H1 (cell line): ENCODE data around the gene ZNF408. TPM values are rescaled to one million over a fixed set of nuclear protein-coding genes. Genes with fewer than 3 reads are reported as not detected.

Source experiments
- CTCF ChIA-PET: fragments of 300-600 bp; sonication (Branson Sonifier 250); formaldehyde crosslinking; loops from one replicate; lab custom pipeline; 2021; ENCODE audit not compliant: partially characterized antibody; lab: Charles Lee
- POLR2A ChIA-PET: fragments of 300-600 bp; sonication (Branson Sonifier 250); formaldehyde crosslinking; loops from one replicate; lab custom pipeline; 2021; ENCODE audit warnings: inconsistent platforms; ENCODE audit not compliant: partially characterized antibody; lab: Charles Lee
- DNase-seq, 2 experiments: peaks; one replicate each; pipeline versions ENCODE4 v3.0.0 to v3.0.0-alpha.2; 2010 to 2022; ENCODE audit warnings: low spot score in 2 of 2, low read depth in 1 of 2, mixed read lengths in 1 of 2
- FAIRE-seq: peaks from 2 replicates; lab custom pipeline; 2011; peaks lifted over from hg19 to GRCh38; lab: Jason Lieb, UNC
- H2AFZ ChIP-seq: 2 replicates; pipeline ENCODE4 v1.8.1; 2012; ENCODE audit warnings: low read length, inconsistent platforms
- H2AK5ac ChIP-seq: 2 replicates; pipeline ENCODE4 v1.6.1; 2013; ENCODE audit warnings: low read depth, low read length
- H2BK120ac ChIP-seq: replicated peaks from 2 replicates; pipeline ENCODE3; 2013; ENCODE audit warnings: low read depth, low read length, inconsistent platforms
- H2BK12ac ChIP-seq: 2 replicates; pipeline ENCODE4 v1.6.1; 2013; ENCODE audit warnings: low read depth, low read length
- H2BK15ac ChIP-seq: 2 replicates; pipeline ENCODE4 v1.6.1; 2013; ENCODE audit warnings: low read length
- H2BK20ac ChIP-seq: 2 replicates; pipeline ENCODE4 v1.6.1; 2013; ENCODE audit warnings: low read length
- H2BK5ac ChIP-seq: 2 replicates; pipeline ENCODE4 v1.6.1; 2013; ENCODE audit warnings: low read depth, low read length
- H3K14ac ChIP-seq: 2 replicates; pipeline ENCODE4 v1.6.1; 2013; ENCODE audit warnings: inconsistent platforms; ENCODE audit not compliant: insufficient read length
- H3K18ac ChIP-seq: 2 replicates; pipeline ENCODE4 v1.6.1; 2013; ENCODE audit warnings: low read length; ENCODE audit errors: extremely low read depth
- H3K23ac ChIP-seq: 2 replicates; pipeline ENCODE4 v1.6.1; 2013; ENCODE audit warnings: inconsistent platforms; ENCODE audit not compliant: insufficient read length
- H3K23me2 ChIP-seq: 2 replicates; pipeline ENCODE4 v1.6.1; 2013; ENCODE audit warnings: low read depth, low read length
- H3K27ac ChIP-seq: 2 replicates; pipeline ENCODE4 v1.6.1; 2011; ENCODE audit warnings: low read depth, low read length, inconsistent platforms
- H3K27me3 ChIP-seq, 4 experiments: replicated peaks in 1 of 4; 1 replicate in 1 of 4; 2 replicates in 3 of 4; pipeline versions ENCODE4 v1.6.1 to v1.8.1; 2011 to 2013; ENCODE audit warnings: low read length in 3 of 4, mild to moderate bottlenecking in 3 of 4, inconsistent platforms in 2 of 4, mixed read lengths in 2 of 4, moderate library complexity in 1 of 4; ENCODE audit not compliant: control insufficient read depth in 3 of 4, insufficient read depth in 3 of 4; ENCODE audit errors: extremely low read depth in 1 of 4
- H3K36me3 ChIP-seq, 4 experiments: 2 replicates each; pipeline versions ENCODE4 v1.6.1 to v1.8.1; 2011 to 2013; ENCODE audit warnings: mild to moderate bottlenecking in 4 of 4, low read length in 3 of 4, moderate library complexity in 2 of 4, control low read depth in 1 of 4, inconsistent platforms in 1 of 4; ENCODE audit not compliant: insufficient read depth in 4 of 4, control insufficient read depth in 2 of 4
- H3K4ac ChIP-seq: replicated peaks from 2 replicates; pipeline ENCODE3; 2013; ENCODE audit warnings: low read length, low read depth, mixed read lengths, inconsistent platforms; ENCODE audit not compliant: insufficient read length
- H3K4me1 ChIP-seq, 4 experiments: replicated peaks in 1 of 4; 1 replicate in 1 of 4; 2 replicates in 3 of 4; pipeline versions ENCODE4 v1.6.1 to v1.8.1; 2011 to 2013; ENCODE audit warnings: low read length in 3 of 4, inconsistent platforms in 2 of 4, mixed read lengths in 1 of 4; ENCODE audit not compliant: insufficient read depth in 4 of 4, control insufficient read depth in 3 of 4
- H3K4me2 ChIP-seq, 2 experiments: 2 replicates each; pipeline versions ENCODE4 v1.6.1 to v1.8.1; 2011 to 2013; ENCODE audit warnings: low read depth in 2 of 2, low read length in 2 of 2, control low read depth in 1 of 2, inconsistent platforms in 1 of 2, mild to moderate bottlenecking in 1 of 2; ENCODE audit not compliant: insufficient read depth in 1 of 2
- H3K4me3 ChIP-seq, 4 experiments: fragments of 200-600, 300-600 bp in 1 of 4; sonication (generic), shearing (Covaris generic), sonication (Bioruptor Twin) in 1 of 4; 2 replicates each; pipeline versions ENCODE4 v1.5.1 to v1.8.1; 2011 to 2016; ENCODE audit warnings: low read length in 4 of 4, low read depth in 3 of 4, control low read depth in 2 of 4, inconsistent platforms in 2 of 4, mild to moderate bottlenecking in 2 of 4, mixed read lengths in 1 of 4, moderate library complexity in 1 of 4; ENCODE audit not compliant: insufficient read depth in 2 of 4; ENCODE audit errors: extremely low read depth in 1 of 4
- H3K56ac ChIP-seq: replicated peaks from 2 replicates; pipeline ENCODE3; 2013; ENCODE audit warnings: low read depth, mild to moderate bottlenecking, mixed read lengths, low read length, inconsistent platforms; ENCODE audit not compliant: insufficient read length
- H3K79me1 ChIP-seq: 2 replicates; pipeline ENCODE4 v1.6.1; 2013; ENCODE audit warnings: low read depth, low read length, control low read depth
- H3K79me2 ChIP-seq, 2 experiments: 2 replicates each; pipeline versions ENCODE4 v1.6.1 to v1.8.1; 2012 to 2013; ENCODE audit warnings: low read length in 2 of 2, mild to moderate bottlenecking in 2 of 2, inconsistent platforms in 1 of 2; ENCODE audit not compliant: insufficient read depth in 2 of 2, control insufficient read depth in 1 of 2
- H3K9ac ChIP-seq, 4 experiments: replicated peaks in 1 of 4; 1 replicate in 1 of 4; 2 replicates in 3 of 4; pipeline versions ENCODE4 v1.6.1 to v1.8.1; 2011 to 2013; ENCODE audit warnings: low read depth in 3 of 4, low read length in 3 of 4, control low read depth in 2 of 4, mild to moderate bottlenecking in 2 of 4, moderate library complexity in 2 of 4, inconsistent platforms in 1 of 4; ENCODE audit errors: extremely low read depth in 1 of 4
- H3K9me3 ChIP-seq, 2 experiments: 2 replicates each; pipeline versions ENCODE4 v1.6.1 to v1.8.1; 2012 to 2013; ENCODE audit warnings: mild to moderate bottlenecking in 2 of 2, moderate library complexity in 2 of 2, control low read depth in 1 of 2, inconsistent platforms in 1 of 2, low read depth in 1 of 2, low read length in 1 of 2, mixed read lengths in 1 of 2; ENCODE audit not compliant: insufficient read depth in 2 of 2
- H4K20me1 ChIP-seq, 2 experiments: replicated peaks in 1 of 2; 2 replicates each; pipeline versions ENCODE3 to v1.8.1; 2011 to 2013; ENCODE audit warnings: inconsistent platforms in 2 of 2, low read length in 2 of 2, mild to moderate bottlenecking in 1 of 2; ENCODE audit not compliant: insufficient read depth in 2 of 2, control insufficient read depth in 1 of 2
- H4K5ac ChIP-seq: 2 replicates; pipeline ENCODE4 v1.6.1; 2013; ENCODE audit warnings: low read length, low read depth, mixed read lengths, inconsistent platforms; ENCODE audit not compliant: insufficient read length
- H4K8ac ChIP-seq: 2 replicates; pipeline ENCODE4 v1.8.0; 2013; ENCODE audit warnings: mild to moderate bottlenecking, moderate library complexity, low read length, inconsistent platforms; ENCODE audit not compliant: insufficient read depth; ENCODE audit errors: extremely low read depth
- H4K91ac ChIP-seq: replicated peaks from 2 replicates; pipeline ENCODE3; 2013; ENCODE audit warnings: low read length, mixed read lengths, inconsistent platforms; ENCODE audit not compliant: insufficient read length
- BCL11A ChIP-seq, 2 experiments: IDR thresholded peaks; one replicate each; pipeline ENCODE4 v1.6.1; 2011; ENCODE audit warnings: low read depth in 2 of 2, low read length in 2 of 2, mild to moderate bottlenecking in 2 of 2
- CEBPB ChIP-seq: IDR thresholded peaks from 2 replicates; pipeline ENCODE4 v1.6.1; 2012; ENCODE audit warnings: low read depth, low read length
- CHD1 ChIP-seq: IDR thresholded peaks from 2 replicates; pipeline ENCODE4 v1.6.1; 2012; ENCODE audit warnings: low read depth, low read length, improper control_type of control experiment
- EZH2 ChIP-seq: fragments of 200-600 bp; sonication (generic); IDR thresholded peaks from 2 replicates; pipeline ENCODE4 v1.7.1; 2012; ENCODE audit warnings: low read depth, mild to moderate bottlenecking, moderate library complexity, low read length, inconsistent platforms; ENCODE audit not compliant: severe bottlenecking
- FOSL1 ChIP-seq: IDR thresholded peaks from 2 replicates; pipeline ENCODE4 v1.6.1; 2011; ENCODE audit warnings: mild to moderate bottlenecking, low read depth, low read length, moderate library complexity; ENCODE audit not compliant: insufficient read depth
- GABPA ChIP-seq: IDR thresholded peaks from 2 replicates; pipeline ENCODE4 v1.6.1; 2011; ENCODE audit warnings: mild to moderate bottlenecking, low read length, moderate library complexity, borderline replicate concordance; ENCODE audit not compliant: insufficient read depth
- GTF2F1 ChIP-seq: IDR thresholded peaks from 2 replicates; pipeline ENCODE4 v1.6.1; 2012; ENCODE audit warnings: low read depth, low read length, improper control_type of control experiment, borderline replicate concordance
- KDM5A ChIP-seq: fragments of 200-600 bp; IDR thresholded peaks from 2 replicates; pipeline ENCODE4 v1.7.1; 2012; ENCODE audit warnings: mild to moderate bottlenecking, low read length, inconsistent platforms, mixed read lengths
- NANOG ChIP-seq: IDR thresholded peaks from 2 replicates; pipeline ENCODE4 v1.6.1; 2011; ENCODE audit warnings: low read length, low read depth, mild to moderate bottlenecking, inconsistent platforms; ENCODE audit not compliant: insufficient read depth, poor library complexity, severe bottlenecking
- NRF1 ChIP-seq: IDR thresholded peaks from 2 replicates; pipeline ENCODE4 v1.6.1; 2011; ENCODE audit warnings: mild to moderate bottlenecking, low read depth, low read length, improper control_type of control experiment
- POLR2A ChIP-seq, 2 experiments: IDR thresholded peaks; 1 replicate in 1 of 2; 2 replicates in 1 of 2; pipeline ENCODE4 v1.6.1; 2011; ENCODE audit warnings: low read depth in 2 of 2, low read length in 2 of 2, mild to moderate bottlenecking in 2 of 2; ENCODE audit errors: control extremely low read depth in 1 of 2
- SIN3A ChIP-seq, 2 experiments: IDR thresholded peaks in 1 of 2; conservative IDR thresholded peaks in 1 of 2; 2 replicates each; pipeline ENCODE4 v1.6.1; 2011 to 2012; ENCODE audit warnings: low read length in 2 of 2, improper control_type of control experiment in 1 of 2, low read depth in 1 of 2, mild to moderate bottlenecking in 1 of 2
- SIRT6 ChIP-seq: IDR thresholded peaks from one replicate; pipeline ENCODE4 v1.7.1; 2012; ENCODE audit warnings: low read length, inconsistent platforms
- SUZ12 ChIP-seq: fragments of 200-600 bp; sonication (generic); IDR thresholded peaks from 2 replicates; pipeline ENCODE4 v1.6.1; 2012; ENCODE audit warnings: mild to moderate bottlenecking, inconsistent platforms, low read length, moderate library complexity, mixed read lengths
- TEAD4 ChIP-seq: IDR thresholded peaks from 2 replicates; pipeline ENCODE4 v1.6.1; 2012; ENCODE audit warnings: low read depth, low read length, inconsistent platforms, mixed read lengths
- YY1 ChIP-seq: IDR thresholded peaks from 2 replicates; pipeline ENCODE4 v1.6.1; 2011; ENCODE audit warnings: low read depth, mild to moderate bottlenecking, low read length
- WGBS, 2 experiments: shearing (Covaris generic) in 1 of 2; methylation state at CpG; one replicate each; pipeline versions ENCODE4 v1.1.6 to v1.1.7; 2013 to 2015; ENCODE audit warnings: low lambda C conversion rate in 2 of 2, mixed read lengths in 2 of 2, inconsistent platforms in 1 of 2, low coverage in 1 of 2, missing lambda C conversion rate in 1 of 2; ENCODE audit not compliant: insufficient replicate concordance in 2 of 2, insufficient coverage in 1 of 2, insufficient read length in 1 of 2; ENCODE audit errors: extremely low coverage in 1 of 2, missing lambda C conversion rate in 1 of 2; 5-methylcytosine and 5-hydroxymethylcytosine counted together
- polyA plus RNA-seq, 7 experiments: library from polyadenylated mRNA; depleted of rRNA in 3 of 7; stranded (reverse) in 5 of 7; unstranded in 2 of 7; fragments of >200 nt in 5 of 7; fragments of 200-250 nt in 2 of 7; gene quantifications; 1 replicate in 5 of 7; 2 replicates in 1 of 7; 4 replicates in 1 of 7; pipeline versions ENCODE4 v1.2.1 to v1.2.3, GENCODE V29; 2011 to 2013; ENCODE audit warnings: missing spikeins in 2 of 7, mixed read lengths in 2 of 7
- total RNA-seq: library from RNA; stranded (reverse); fragmentation: NEBNext Ultra II Directional; extraction: Animal tissue kit (Norgen Biotek cat#: 25700); gene quantifications from 2 replicates; pipeline ENCODE4 v1.2.1, GENCODE V29; 2021

The ZNF408 gene
- total and polyA plus RNA-seq, 2 of the 8 experiments (the other 6 are each of a cell fraction or from before 2014, with no cell fraction given): 10.7 to 11.0 TPM

- peaks cover 2% of the 10 kb centered on the region in 2 experiments for H4K20me1 ChIP-seq
- H3K23me2 ChIP-seq: no peaks in the 10 kb centered on the region
- H2BK12ac ChIP-seq: no peak overlapping the region
- H2AFZ ChIP-seq: no peak overlapping the region
- H2BK20ac ChIP-seq: no peak overlapping the region
- no peak overlapping the region for H4K5ac ChIP-seq
- H4K8ac ChIP-seq: no peak overlapping the region
- no peak overlapping the region for H3K18ac ChIP-seq
- H2BK15ac ChIP-seq: no peak overlapping the region
- ChIA-PET CTCF (interaction anchor here (1.4 kb wide), 1 partner anchor 656 kb away, joined by 3 read pairs; no protein-coding TSS in a partner anchor), POLR2A (no interaction called here)
- no peak overlapping the region for H2AK5ac ChIP-seq
- DNase-seq (no peak), FAIRE-seq (no peak)
- no peak overlapping the region for H3K4me3 ChIP-seq
- H3K79me2 ChIP-seq: no peaks in the 10 kb centered on the region
- no peak overlapping the region for H3K23ac ChIP-seq
- no peak overlapping the region for H3K9ac ChIP-seq
- no peaks in the 10 kb centered on the region for H3K27me3 ChIP-seq
- no peak overlapping the region for H3K4me2 ChIP-seq
- H3K4me1 ChIP-seq: no peaks in the 10 kb centered on the region
- H3K27ac ChIP-seq: no peak overlapping the region
- H2BK5ac ChIP-seq: no peak overlapping the region
- H4K91ac ChIP-seq: no peak overlapping the region
- H2BK120ac ChIP-seq: no peak overlapping the region
- no peak overlapping the region for H3K56ac ChIP-seq
- H3K36me3 ChIP-seq: peaks cover 16 to 49% (median 37%) of the 10 kb centered on the region in 4 experiments
- H3K4ac ChIP-seq: no peak overlapping the region
- no peak overlapping the region for H3K14ac ChIP-seq
- no peaks in the 10 kb centered on the region for H3K79me1 ChIP-seq
- H3K9me3 ChIP-seq: no peaks in the 10 kb centered on the region
- WGBS, 2 experiments: 88% methylated on average over 1 of the region's 1 CpG; no CpG with 5 or more reads in 1 of the 2 experiments
- TF ChIP-seq SUZ12 (no peak), CHD1 (no peak), NRF1 (no peak), YY1 (no peak), BCL11A (IDR thresholded peaks at IDR 0.05; ENCODE audit: low read depth in 2 of 2, low read length in 2 of 2) (no peak), FOSL1 (no peak), CEBPB (no peak), POLR2A (IDR thresholded peaks at IDR 0.05; ENCODE audit: control extremely low read depth in 1 of 2, low read depth in 2 of 2, low read length in 2 of 2) (no peak), SIRT6 (no peak), KDM5A (no peak), SIN3A (conservative IDR thresholded peaks at IDR 0.05 in 1 of 2, IDR thresholded peaks at IDR 0.05 in 1 of 2; ENCODE audit: low read depth in 1 of 2, low read length in 2 of 2) (no peak), GTF2F1 (no peak), TEAD4 (no peak), EZH2 (no peak), NANOG (no peak), GABPA (no peak)
Measured at GRCh38 chr11:46665356-46665755, 35.5 kb upstream of the ZNF408 start.
